SK-N-SH (cell line): ENCODE results near the gene CD276.

Experiments used
- CTCF ChIP-seq: fragments of 200-600 bp; sonication (generic); IDR thresholded peaks from 2 replicates; pipeline ENCODE4 v1.6.1; 2017; ENCODE audit warnings: antibody characterized with exemption, mild to moderate bottlenecking, moderate library complexity
- EZH2phosphoT487 ChIP-seq: fragments of 200-600 bp; sonication (generic); IDR thresholded peaks from 2 replicates; pipeline ENCODE4 v1.6.1; 2017; ENCODE audit warnings: low read depth, mixed run types, mild to moderate bottlenecking, antibody characterized with exemption, moderate library complexity, borderline replicate concordance
- MAX ChIP-seq: IDR thresholded peaks from 2 replicates; pipeline ENCODE4 v1.4.0; 2012; ENCODE audit warnings: low read depth
- NFIC ChIP-seq: IDR thresholded peaks from 2 replicates; pipeline ENCODE4 v1.4.0; 2012; ENCODE audit warnings: borderline replicate concordance
- POLR2AphosphoS5 ChIP-seq: IDR thresholded peaks from 2 replicates; pipeline ENCODE4 v1.6.1; 2012; ENCODE audit warnings: low read depth, low read length
- YY1 ChIP-seq: IDR thresholded peaks from 2 replicates; pipeline ENCODE4 v1.4.0; 2012; ENCODE audit warnings: low read depth, mild to moderate bottlenecking

- TF ChIP-seq NFIC = no peak
- no peak for TF ChIP-seq CTCF
- no peak for TF ChIP-seq YY1
- TF ChIP-seq POLR2AphosphoS5 = no peak
- no peak for TF ChIP-seq EZH2phosphoT487
- no peak for TF ChIP-seq MAX
These were observed 24.5 kb downstream of the CD276 start for GRCh38 chr15:73708691-73709090.
